GM19351 (cell line): ENCODE measurements around the gene SULT6B1.

Experiments
- ATAC-seq: cut with Tn5 transposase; IDR thresholded peaks from one replicate; pipeline ENCODE4 v1.9.1; 2021; ENCODE audit warnings: mild to moderate bottlenecking, moderate library complexity; ENCODE audit not compliant: unreplicated experiment

SULT6B1 gene

DNA sequence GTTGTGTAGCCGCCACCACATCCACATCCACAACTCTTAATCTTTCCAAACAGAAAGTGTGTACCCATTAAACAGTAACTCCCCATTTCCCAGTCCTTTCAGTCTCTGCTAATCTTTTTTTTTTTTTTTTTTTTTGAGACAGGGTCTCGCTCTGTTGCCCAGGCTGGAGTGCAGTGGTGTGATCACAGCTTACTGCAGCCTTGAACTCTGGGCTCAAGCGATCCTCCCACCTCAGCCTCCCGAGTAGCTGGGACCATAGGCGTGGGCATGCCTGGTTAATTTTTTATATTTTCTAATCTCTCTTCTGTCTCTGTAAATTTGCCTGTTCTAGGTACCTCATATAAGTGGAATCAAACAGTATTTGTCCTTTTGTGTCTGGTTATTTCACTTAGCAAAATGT, 35.2 kb downstream of the SULT6B1 start:
- ATAC-seq: no peak

DNA sequence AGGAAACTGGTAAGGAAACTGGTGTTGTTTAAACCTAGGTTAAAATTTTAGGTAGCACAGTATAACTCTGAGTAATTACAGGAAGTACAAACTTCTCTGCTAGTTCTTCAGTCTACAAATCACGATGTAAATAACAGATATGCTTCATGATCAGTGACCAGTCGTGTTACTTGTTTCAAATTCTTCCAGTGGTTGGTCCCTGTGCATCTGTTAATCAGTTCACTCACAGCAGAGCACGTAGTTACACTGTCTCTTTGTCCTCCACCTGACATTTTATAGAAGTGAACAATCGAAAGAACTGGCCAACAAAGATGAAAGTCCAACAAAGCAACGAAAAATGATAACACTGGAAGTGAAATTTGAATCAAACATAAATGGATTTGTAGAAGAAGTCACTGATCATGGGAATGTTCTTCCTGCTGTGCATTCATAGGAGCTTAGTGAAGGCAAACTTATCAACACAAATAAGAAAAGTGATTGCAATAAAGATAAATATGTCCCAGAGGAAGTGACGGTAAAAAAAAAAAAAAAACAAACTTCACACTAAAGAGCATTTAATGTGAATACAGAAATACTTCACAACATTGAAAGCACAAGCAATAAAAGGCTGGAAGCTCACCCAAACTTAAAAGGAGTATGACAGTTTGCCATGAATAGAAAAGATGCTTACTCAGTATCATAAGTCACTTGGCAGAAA, 38.7 kb downstream of the SULT6B1 start:
- no peak for ATAC-seq

DNA sequence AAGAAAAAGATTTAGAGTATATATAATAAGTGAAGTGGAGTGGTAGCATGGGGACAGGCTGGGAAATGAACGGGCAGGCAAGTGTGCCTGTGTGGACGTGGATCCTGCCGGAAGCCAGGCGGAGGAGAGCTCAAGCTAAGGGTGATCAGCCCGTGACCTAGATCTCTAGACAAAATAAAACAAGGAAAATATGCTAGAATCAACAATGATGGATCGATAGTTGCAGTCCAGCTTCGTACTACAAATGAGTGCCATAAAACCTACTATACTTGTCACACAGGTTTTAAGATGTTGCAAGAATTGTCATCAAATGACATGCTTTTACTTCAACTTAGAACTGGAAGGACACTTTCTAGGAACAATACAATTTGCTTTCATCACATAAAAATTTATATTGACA, 40.1 kb downstream of the SULT6B1 start:
- no peak for ATAC-seq

DNA sequence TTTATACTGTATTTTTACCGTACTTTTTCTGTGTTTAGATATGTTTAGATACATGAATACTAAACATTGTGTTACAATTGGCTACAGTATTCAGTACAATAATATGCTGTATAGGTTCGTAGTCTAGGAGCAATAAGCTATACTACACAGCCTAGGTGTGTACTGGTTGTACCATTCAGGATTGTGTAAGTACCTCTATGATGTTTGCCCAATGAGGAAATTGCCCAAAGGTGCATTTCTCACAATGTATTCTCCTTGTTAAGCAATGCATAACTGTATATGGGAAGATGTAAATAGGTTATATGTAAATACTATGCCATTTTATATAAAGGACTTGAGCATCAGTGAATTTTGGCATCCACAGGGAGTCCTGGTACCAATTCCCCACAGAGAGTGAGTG, 42.4 kb downstream of the SULT6B1 start:
- ATAC-seq: no peak

DNA sequence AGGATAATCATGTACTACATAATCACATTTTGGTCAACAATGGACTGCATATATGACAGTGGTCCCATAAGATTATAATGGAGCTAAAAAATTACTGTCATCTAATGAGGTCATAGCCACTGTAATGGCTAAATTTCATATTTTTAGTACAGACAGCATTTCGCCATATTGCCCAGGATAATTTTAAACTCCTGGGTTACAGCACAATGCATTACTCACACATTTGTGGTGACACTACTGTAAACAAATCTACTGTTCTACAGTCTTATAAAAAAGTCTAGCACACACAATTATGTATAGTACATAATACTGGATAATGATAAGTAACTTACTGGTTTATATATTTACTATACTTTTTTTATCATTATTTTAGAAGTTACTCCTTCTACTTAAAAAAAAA, 44.5 kb downstream of the SULT6B1 start:
- ATAC-seq: no peak

DNA sequence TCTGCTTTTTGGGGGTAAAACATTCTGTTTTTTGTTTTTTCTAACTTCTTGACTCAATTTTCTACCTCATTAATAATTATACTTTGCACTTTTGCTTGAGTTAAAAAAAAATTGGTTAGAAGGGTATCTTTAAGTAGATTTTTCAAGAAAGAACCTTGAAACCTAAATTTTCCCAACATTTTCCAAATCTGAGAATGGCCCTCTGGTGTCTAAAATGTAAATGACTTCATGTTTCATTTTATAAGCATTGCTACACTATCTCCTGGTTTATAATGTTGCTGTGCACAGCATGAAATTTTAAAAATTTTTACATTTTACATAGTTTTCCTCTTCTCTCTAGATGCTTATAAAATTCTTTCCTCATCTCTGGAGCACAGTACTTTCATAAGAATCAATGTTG, 45.9 kb downstream of the SULT6B1 start:
- no peak for ATAC-seq

DNA sequence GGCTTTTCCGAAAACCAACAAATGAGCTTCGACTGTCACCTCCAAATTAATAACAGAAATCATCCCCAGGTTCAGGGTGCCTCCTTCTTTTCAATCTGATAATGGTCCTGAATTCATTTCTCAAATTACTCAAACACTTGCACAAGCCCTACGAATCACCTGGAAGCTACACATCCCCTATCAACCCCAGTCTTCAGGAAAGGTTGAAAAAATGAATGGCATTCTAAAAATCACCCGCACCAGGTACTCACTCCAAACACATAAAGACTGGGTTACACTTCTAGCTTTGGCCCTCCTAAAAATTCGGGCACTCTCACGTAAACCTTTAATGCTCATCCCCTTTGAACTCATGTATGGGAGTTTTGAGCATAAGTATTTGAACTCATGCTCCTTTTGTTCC, 55.6 kb downstream of the SULT6B1 start:
- ATAC-seq: no peak

DNA sequence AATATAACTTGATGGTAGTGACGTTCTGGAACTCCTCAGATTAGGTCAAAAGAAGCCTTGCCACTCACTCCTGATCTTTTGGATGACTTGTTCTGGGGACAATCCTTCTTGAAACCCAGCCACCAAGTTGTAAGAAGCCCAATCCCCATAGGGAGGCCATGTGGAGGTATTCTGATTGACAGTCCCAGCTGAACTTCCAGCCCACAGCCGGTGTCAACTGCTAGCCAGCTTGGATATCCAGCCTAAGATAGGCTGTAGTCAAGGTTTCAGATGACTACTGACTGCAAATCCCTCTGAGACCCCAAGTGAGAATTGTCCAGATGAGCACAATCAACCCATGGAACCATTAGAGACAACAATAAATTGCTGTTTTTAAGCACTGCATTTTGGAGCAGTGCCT, 63.1 kb downstream of the SULT6B1 start:
- ATAC-seq: no peak

DNA sequence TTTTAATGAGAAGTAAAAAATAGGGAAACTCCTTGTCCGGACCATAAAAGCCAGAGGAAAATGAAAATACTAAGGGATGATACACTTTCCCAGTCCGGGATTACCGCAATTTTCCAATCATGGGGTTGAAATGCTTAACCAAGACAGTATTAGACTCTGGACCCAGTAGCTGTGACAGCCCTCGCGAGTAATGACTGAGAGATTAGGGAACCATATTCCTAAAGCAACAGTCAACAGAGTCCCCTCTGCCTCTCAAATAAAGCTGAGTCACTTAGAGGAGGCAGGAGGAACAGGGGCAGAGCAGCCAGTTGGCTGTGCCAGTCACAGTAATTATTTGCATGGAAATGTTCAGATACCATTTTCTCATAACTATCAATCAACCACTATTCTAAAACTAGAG, 69.3 kb downstream of the SULT6B1 start:
- no peak for ATAC-seq
